ENCODE data around the gene ZNF133.
"Not testable (repeated sequence)": the region's sequence is repeated elsewhere in the genome, so short reads cannot be mapped to it uniquely, and the experiment has no call there.

Gene ZNF133

GRCh38 chr20:18287915-18288748 is at the start of gene ZNF133:
TSS of gene ZNF133 (plus strand) at chr20:18288527. CDS start at chr20:18305687, 17,160 bp downstream.
- H3K79me2 ChIP-seq (ENCODE audit: insufficient read depth, low read length): no peaks in the 10 kb centered on the region
- H3K9ac ChIP-seq (ENCODE audit: low read length): peak within 1 kb of the TSS; percentile 81
- H3K9me3 ChIP-seq (ENCODE audit: low read length): peaks cover 14% of the 10 kb centered on the region
- H3K27ac ChIP-seq (ENCODE audit: low read depth, low read length, poor library complexity, severe bottlenecking): peak within 1 kb of the TSS; percentile 79
- H4K20me1 ChIP-seq (ENCODE audit: insufficient read depth, low read length): no peaks in the 10 kb centered on the region
- H3K36me3 ChIP-seq (ENCODE audit: insufficient read depth, low read length): peaks cover 11% of the 10 kb centered on the region; the same call in 1 of the 2 replicates
- H3F3A ChIP-seq (ENCODE audit: insufficient read depth, low read length): no peaks in the 10 kb centered on the region
- H3K27me3 ChIP-seq (ENCODE audit: insufficient read depth, low read length): no peaks in the 10 kb centered on the region; the same call in 1 of the 2 replicates
- H3K9me2 ChIP-seq (ENCODE audit: low read depth, low read length): no peaks in the 10 kb centered on the region
- H2AFZ ChIP-seq (ENCODE audit: low read length): peak within 1 kb of the TSS; percentile 78
- peak within 1 kb of the TSS; percentile 95 for H3K4me3 ChIP-seq (ENCODE audit: low read depth, low read length, poor library complexity, severe bottlenecking)
- TF ChIP-seq CTCF (IDR thresholded peaks at IDR 0.05; ENCODE audit: low read length) (peak; percentile 41; the same call in 1 of the 2 replicates), EZH2 (IDR thresholded peaks at IDR 0.05; ENCODE audit: borderline replicate concordance, low read length) (no peak)
- H3K4me1 ChIP-seq (ENCODE audit: insufficient read depth, low read length, severe bottlenecking): peaks cover 21% of the 10 kb centered on the region
- H3K4me2 ChIP-seq (ENCODE audit: low read length): peak within 1 kb of the TSS; percentile 81

GRCh38 chr20:18240997-18241396 is 47.3 kb upstream of the ZNF133 start:
- H4K20me1 ChIP-seq (ENCODE audit: insufficient read depth, low read length): no peaks in the 10 kb centered on the region
- H3F3A ChIP-seq (ENCODE audit: insufficient read depth, low read length): no peaks in the 10 kb centered on the region
- no peak overlapping the region for H3K27ac ChIP-seq (ENCODE audit: low read depth, low read length, poor library complexity, severe bottlenecking)
- no peaks in the 10 kb centered on the region for H3K27me3 ChIP-seq (ENCODE audit: insufficient read depth, low read length)
- no peaks in the 10 kb centered on the region for H3K79me2 ChIP-seq (ENCODE audit: insufficient read depth, low read length)
- H3K4me3 ChIP-seq (ENCODE audit: low read depth, low read length, poor library complexity, severe bottlenecking): no peak overlapping the region
- H3K4me1 ChIP-seq (ENCODE audit: insufficient read depth, low read length, severe bottlenecking): no peaks in the 10 kb centered on the region
- H3K4me2 ChIP-seq (ENCODE audit: low read length): no peak overlapping the region
- H3K9ac ChIP-seq (ENCODE audit: low read length): no peak overlapping the region
- no peaks in the 10 kb centered on the region for H3K9me3 ChIP-seq (ENCODE audit: low read length)
- no peak for TF ChIP-seq EZH2 (IDR thresholded peaks at IDR 0.05; ENCODE audit: borderline replicate concordance, low read length)
- no peak for TF ChIP-seq CTCF (IDR thresholded peaks at IDR 0.05; ENCODE audit: low read length)
- no peaks in the 10 kb centered on the region for H3K9me2 ChIP-seq (ENCODE audit: low read depth, low read length)
- H3K36me3 ChIP-seq (ENCODE audit: insufficient read depth, low read length): no peaks in the 10 kb centered on the region
- H2AFZ ChIP-seq (ENCODE audit: low read length): no peak overlapping the region

- H3K4me1 ChIP-seq (ENCODE audit: insufficient read depth, low read length, severe bottlenecking): no peaks in the 10 kb centered on the region
- no peak overlapping the region for H2AFZ ChIP-seq (ENCODE audit: low read length)
Observed at GRCh38 chr20:18243802-18244201, 44.5 kb upstream of the ZNF133 start.

GRCh38 chr20:18248545-18248944 is 39.8 kb upstream of the ZNF133 start:
- not testable (repeated sequence) for H3K4me3 ChIP-seq (ENCODE audit: low read depth, low read length, poor library complexity, severe bottlenecking); H3K4me2 ChIP-seq (ENCODE audit: low read length); H4K20me1 ChIP-seq (ENCODE audit: insufficient read depth, low read length); H3F3A ChIP-seq (ENCODE audit: insufficient read depth, low read length); H3K9ac ChIP-seq (ENCODE audit: low read length); H3K27me3 ChIP-seq (ENCODE audit: insufficient read depth, low read length); H3K9me3 ChIP-seq (ENCODE audit: low read length); H3K27ac ChIP-seq (ENCODE audit: low read depth, low read length, poor library complexity, severe bottlenecking); H3K36me3 ChIP-seq (ENCODE audit: insufficient read depth, low read length); H2AFZ ChIP-seq (ENCODE audit: low read length); H3K79me2 ChIP-seq (ENCODE audit: insufficient read depth, low read length); H3K9me2 ChIP-seq (ENCODE audit: low read depth, low read length); H3K4me1 ChIP-seq (ENCODE audit: insufficient read depth, low read length, severe bottlenecking)

More at GRCh38 chr20:18243802-18244201, 44.5 kb upstream of the ZNF133 start:
- H3K9me2 ChIP-seq (ENCODE audit: low read depth, low read length): no peaks in the 10 kb centered on the region
- no peaks in the 10 kb centered on the region for H3F3A ChIP-seq (ENCODE audit: insufficient read depth, low read length)
- no peaks in the 10 kb centered on the region for H3K9me3 ChIP-seq (ENCODE audit: low read length)
- no peak overlapping the region for H3K4me2 ChIP-seq (ENCODE audit: low read length)
- no peaks in the 10 kb centered on the region for H3K27me3 ChIP-seq (ENCODE audit: insufficient read depth, low read length)
- no peaks in the 10 kb centered on the region for H3K36me3 ChIP-seq (ENCODE audit: insufficient read depth, low read length)
- no peak overlapping the region for H3K4me3 ChIP-seq (ENCODE audit: low read depth, low read length, poor library complexity, severe bottlenecking)
- H4K20me1 ChIP-seq (ENCODE audit: insufficient read depth, low read length): no peaks in the 10 kb centered on the region
- TF ChIP-seq CTCF (IDR thresholded peaks at IDR 0.05; ENCODE audit: low read length) (no peak), EZH2 (IDR thresholded peaks at IDR 0.05; ENCODE audit: borderline replicate concordance, low read length) (no peak)
- H3K9ac ChIP-seq (ENCODE audit: low read length): no peak overlapping the region
- H3K79me2 ChIP-seq (ENCODE audit: insufficient read depth, low read length): no peaks in the 10 kb centered on the region
- no peak overlapping the region for H3K27ac ChIP-seq (ENCODE audit: low read depth, low read length, poor library complexity, severe bottlenecking)

Data from OCI-LY1 (cell line).